DND-41 (cell line): Measurements from ENCODE around the gene PZP.

Experiments used
- ATAC-seq: fragments of 200-7000 bp; cut with Tn5 transposase; 3 replicates; pipeline ENCODE4 v1.9.1; 2021; ENCODE audit warnings: low read depth; ENCODE audit not compliant: insufficient read depth
- DNase-seq: peaks from one replicate; pipeline ENCODE4 v3.0.0-alpha.2; 2020
- H2AFZ ChIP-seq: 2 replicates; pipeline ENCODE4 v1.6.0; 2012; ENCODE audit warnings: low read depth, low read length
- H3K27ac ChIP-seq: 2 replicates; pipeline ENCODE4 v1.5.1; 2012; ENCODE audit warnings: low read length, inconsistent platforms
- H3K27me3 ChIP-seq: fragments of 200-600 bp; sonication (generic); 2 replicates; pipeline ENCODE4 v1.6.0; 2012; ENCODE audit warnings: low read length, mild to moderate bottlenecking, inconsistent platforms; ENCODE audit not compliant: insufficient read depth, poor library complexity
- H3K36me3 ChIP-seq: 2 replicates; pipeline ENCODE4 v1.5.1; 2012; ENCODE audit warnings: low read length, inconsistent platforms; ENCODE audit not compliant: insufficient read depth
- H3K4me1 ChIP-seq: 2 replicates; pipeline ENCODE4 v1.5.1; 2012; ENCODE audit warnings: mild to moderate bottlenecking, low read length; ENCODE audit not compliant: insufficient read depth
- H3K4me2 ChIP-seq: 2 replicates; pipeline ENCODE4 v1.6.0; 2012; ENCODE audit warnings: mild to moderate bottlenecking, moderate library complexity, low read length, inconsistent platforms; ENCODE audit not compliant: insufficient read depth
- H3K4me3 ChIP-seq, 2 experiments: fragments of 200-600 bp in 1 of 2; shearing (Covaris generic) in 1 of 2; 2 replicates each; pipeline ENCODE4 v1.5.1; 2012 to 2016; ENCODE audit warnings: inconsistent platforms in 2 of 2, low read length in 2 of 2, mild to moderate bottlenecking in 2 of 2, low read depth in 1 of 2, moderate library complexity in 1 of 2
- H3K79me2 ChIP-seq: 2 replicates; pipeline ENCODE4 v1.6.0; 2012; ENCODE audit warnings: low read length, inconsistent platforms; ENCODE audit not compliant: insufficient read depth
- H3K9ac ChIP-seq: 2 replicates; pipeline ENCODE4 v1.6.0; 2012; ENCODE audit warnings: low read depth, mild to moderate bottlenecking, inconsistent platforms, low read length, moderate library complexity
- H3K9me3 ChIP-seq: 2 replicates; pipeline ENCODE4 v1.5.1; 2012; ENCODE audit warnings: low read length, moderate library complexity, mild to moderate bottlenecking, inconsistent platforms; ENCODE audit not compliant: insufficient read depth, severe bottlenecking
- H4K20me1 ChIP-seq: 2 replicates; pipeline ENCODE4 v1.6.0; 2012; ENCODE audit warnings: low read length; ENCODE audit not compliant: insufficient read depth
- CTCF ChIP-seq: IDR thresholded peaks from 2 replicates; pipeline ENCODE4 v1.5.1; 2012; ENCODE audit warnings: borderline replicate concordance, low read length, moderate library complexity, mild to moderate bottlenecking; ENCODE audit not compliant: poor library complexity, severe bottlenecking; ENCODE audit errors: extremely low read depth
- EZH2 ChIP-seq: IDR thresholded peaks from 3 replicates; pipeline ENCODE4 v1.6.1; 2012; ENCODE audit warnings: borderline replicate concordance, low read depth, mild to moderate bottlenecking, moderate library complexity, low read length, inconsistent platforms; ENCODE audit not compliant: severe bottlenecking

Gene PZP

DNA sequence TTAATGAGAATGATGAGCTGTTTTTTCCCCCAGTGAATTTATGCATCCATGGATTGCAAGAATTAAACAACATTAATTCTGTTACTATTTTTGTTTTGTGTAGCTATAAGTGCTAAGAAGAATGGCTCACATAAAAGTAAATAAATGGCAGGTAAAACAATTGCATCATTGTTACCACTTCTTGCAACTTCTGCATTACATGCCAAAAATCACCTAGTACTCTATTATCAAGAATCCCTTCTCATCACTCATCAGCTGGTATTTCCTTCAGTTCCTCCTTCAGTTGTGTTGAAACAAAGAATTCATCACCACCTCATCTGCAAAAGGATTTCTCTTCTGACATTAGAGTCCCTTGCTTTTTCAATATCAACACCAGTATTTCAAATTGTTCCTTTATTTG, 93.2 kb downstream of the PZP start:
- H3K4me2 ChIP-seq = no peak overlapping the region
- no peaks in the 10 kb centered on the region for H3K79me2 ChIP-seq
- ATAC-seq = no peak

DNA sequence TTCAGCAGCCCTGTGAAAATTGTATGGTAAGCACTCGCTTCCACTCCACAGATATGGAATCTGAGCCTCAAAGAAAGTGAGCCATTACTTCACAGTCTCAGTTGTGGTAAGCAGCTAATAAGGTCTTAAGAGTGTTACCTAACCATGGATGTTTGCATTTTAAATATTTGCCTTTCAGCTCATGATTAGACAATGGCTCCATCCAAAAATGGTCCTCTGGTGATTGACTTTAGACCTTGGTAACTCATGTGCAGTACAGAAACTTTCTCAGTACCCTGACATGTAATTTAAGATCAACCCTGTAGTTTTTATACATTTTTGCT, 94.2 kb downstream of the PZP start:
- Histone ChIP-seq H3K36me3 (no peaks in the 10 kb centered on the region), H3K9ac (no peak overlapping the region), H2AFZ (no peak overlapping the region), H3K4me2 (no peak overlapping the region), H3K4me1 (no peaks in the 10 kb centered on the region), H3K27me3 (peaks cover 24% of the 10 kb centered on the region), H3K4me3 (no peak overlapping the region), H3K27ac (no peak overlapping the region), H3K79me2 (no peaks in the 10 kb centered on the region), H4K20me1 (no peaks in the 10 kb centered on the region), H3K9me3 (no peaks in the 10 kb centered on the region)
- DNase-seq = no peak
- ATAC-seq = no peak
- TF ChIP-seq EZH2 = no peak

More for the DNA sequence above, 93.2 kb downstream of the PZP start:
- Histone ChIP-seq H3K27me3 (peaks cover 27% of the 10 kb centered on the region), H3K9me3 (no peaks in the 10 kb centered on the region), H3K4me3 (no peak overlapping the region), H3K9ac (no peak overlapping the region), H3K36me3 (no peaks in the 10 kb centered on the region), H3K4me1 (no peaks in the 10 kb centered on the region), H2AFZ (no peak overlapping the region), H4K20me1 (no peaks in the 10 kb centered on the region), H3K27ac (no peak overlapping the region)
- no peak for TF ChIP-seq EZH2
- TF ChIP-seq CTCF = no peak
- DNase-seq = no peak

DNA sequence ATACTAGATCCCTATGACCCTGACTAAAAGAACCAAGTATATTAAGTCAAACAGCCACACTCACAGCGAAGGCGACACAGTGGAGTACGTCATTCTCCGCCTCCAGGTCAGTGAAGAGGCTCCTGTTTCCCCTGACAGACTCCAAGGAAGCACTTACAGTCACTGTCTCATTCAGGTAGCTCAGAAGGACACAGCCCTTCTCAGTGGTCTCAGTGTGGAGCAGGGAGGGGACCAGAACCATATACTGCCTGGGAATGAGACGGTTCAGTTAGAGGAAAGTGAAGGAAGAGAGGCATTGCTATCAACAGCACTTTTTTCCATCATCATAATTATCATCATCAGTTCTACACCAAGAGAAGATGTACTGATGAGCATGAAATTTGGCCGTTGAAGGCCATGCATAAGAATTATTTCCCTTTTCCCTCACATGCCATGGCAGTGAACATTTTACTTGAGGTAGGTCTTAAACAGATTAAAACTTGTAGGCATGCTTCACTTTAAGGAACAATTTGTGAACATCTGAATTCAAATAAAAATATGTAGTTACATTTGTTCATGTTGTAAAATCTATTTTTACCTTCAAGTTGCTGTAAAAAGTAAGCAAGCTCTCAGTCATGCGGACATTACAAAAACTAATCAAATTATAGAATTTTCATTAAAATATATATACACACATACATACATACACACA, 94.8 kb downstream of the PZP start:
- Histone ChIP-seq H3K4me2 (no peak overlapping the region), H4K20me1 (no peaks in the 10 kb centered on the region)
- TF ChIP-seq EZH2 (no peak), CTCF (no peak)

DNA sequence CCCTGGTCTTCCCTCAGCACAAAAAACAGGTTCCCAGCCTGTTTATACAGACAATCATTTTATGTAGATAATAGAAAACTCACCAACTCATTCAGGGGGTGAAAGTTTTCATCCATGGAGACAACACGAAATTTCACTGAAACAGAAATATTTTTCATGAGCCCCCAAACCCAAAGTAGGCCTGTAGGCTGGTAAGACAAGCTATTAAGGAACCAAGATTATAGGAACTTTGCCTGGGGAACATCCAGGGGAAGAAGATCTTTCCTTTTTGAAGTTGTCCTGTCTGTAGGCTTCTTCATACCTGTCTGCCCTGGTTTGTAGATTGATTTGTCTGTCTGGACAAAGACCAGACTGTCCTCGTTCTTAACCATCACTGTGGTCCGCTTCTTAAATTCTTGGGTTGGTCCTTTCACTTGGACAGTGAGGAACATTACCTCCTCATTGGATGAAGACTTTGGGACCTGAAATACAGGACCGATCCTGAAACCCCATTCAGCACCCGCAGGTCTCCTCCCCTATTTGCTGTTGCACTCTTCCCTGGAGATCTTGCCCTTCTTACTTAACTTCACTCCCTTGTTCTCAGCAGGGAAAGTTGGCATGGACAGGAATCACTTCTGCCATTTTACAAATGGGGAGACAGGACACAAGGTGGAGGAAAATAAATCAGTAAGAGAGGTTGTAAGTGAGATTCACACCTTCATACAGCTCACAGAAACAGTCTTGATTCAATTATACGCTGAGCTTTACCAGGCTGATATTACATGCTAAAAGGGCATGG, 95.9 kb downstream of the PZP start:
- no peak overlapping the region for H3K9ac ChIP-seq

More for the DNA sequence above, 94.8 kb downstream of the PZP start:
- H3K9me3 ChIP-seq = no peaks in the 10 kb centered on the region
- H3K27me3 ChIP-seq = peaks cover 22% of the 10 kb centered on the region
- H3K4me1 ChIP-seq = no peaks in the 10 kb centered on the region
- no peak overlapping the region for H2AFZ ChIP-seq
- ATAC-seq = no peak
- H3K36me3 ChIP-seq = no peaks in the 10 kb centered on the region
- no peaks in the 10 kb centered on the region for H3K79me2 ChIP-seq
- no peak overlapping the region for H3K4me3 ChIP-seq
- H3K27ac ChIP-seq = no peak overlapping the region
- DNase-seq = no peak
- H3K9ac ChIP-seq = no peak overlapping the region

More for the DNA sequence above, 95.9 kb downstream of the PZP start:
- Histone ChIP-seq H3K27ac (no peak overlapping the region), H3K4me3 (no peak overlapping the region), H2AFZ (no peak overlapping the region), H3K79me2 (no peaks in the 10 kb centered on the region), H4K20me1 (no peaks in the 10 kb centered on the region), H3K27me3 (peaks cover 17% of the 10 kb centered on the region), H3K4me1 (no peaks in the 10 kb centered on the region), H3K9me3 (no peaks in the 10 kb centered on the region), H3K36me3 (no peaks in the 10 kb centered on the region), H3K4me2 (no peak overlapping the region)
- no peak for TF ChIP-seq EZH2
- no peak for DNase-seq
- no peak for ATAC-seq
